GM19351 (cell line): ENCODE data around the gene ZC3H18.
A peak's percentile ranks its signal among the peaks of the same experiment; 100 is the strongest.

Source experiments
- ATAC-seq: cut with Tn5 transposase; IDR thresholded peaks from one replicate; pipeline ENCODE4 v1.9.1; 2021; ENCODE audit warnings: mild to moderate bottlenecking, moderate library complexity; ENCODE audit not compliant: unreplicated experiment

ZC3H18 gene

DNA sequence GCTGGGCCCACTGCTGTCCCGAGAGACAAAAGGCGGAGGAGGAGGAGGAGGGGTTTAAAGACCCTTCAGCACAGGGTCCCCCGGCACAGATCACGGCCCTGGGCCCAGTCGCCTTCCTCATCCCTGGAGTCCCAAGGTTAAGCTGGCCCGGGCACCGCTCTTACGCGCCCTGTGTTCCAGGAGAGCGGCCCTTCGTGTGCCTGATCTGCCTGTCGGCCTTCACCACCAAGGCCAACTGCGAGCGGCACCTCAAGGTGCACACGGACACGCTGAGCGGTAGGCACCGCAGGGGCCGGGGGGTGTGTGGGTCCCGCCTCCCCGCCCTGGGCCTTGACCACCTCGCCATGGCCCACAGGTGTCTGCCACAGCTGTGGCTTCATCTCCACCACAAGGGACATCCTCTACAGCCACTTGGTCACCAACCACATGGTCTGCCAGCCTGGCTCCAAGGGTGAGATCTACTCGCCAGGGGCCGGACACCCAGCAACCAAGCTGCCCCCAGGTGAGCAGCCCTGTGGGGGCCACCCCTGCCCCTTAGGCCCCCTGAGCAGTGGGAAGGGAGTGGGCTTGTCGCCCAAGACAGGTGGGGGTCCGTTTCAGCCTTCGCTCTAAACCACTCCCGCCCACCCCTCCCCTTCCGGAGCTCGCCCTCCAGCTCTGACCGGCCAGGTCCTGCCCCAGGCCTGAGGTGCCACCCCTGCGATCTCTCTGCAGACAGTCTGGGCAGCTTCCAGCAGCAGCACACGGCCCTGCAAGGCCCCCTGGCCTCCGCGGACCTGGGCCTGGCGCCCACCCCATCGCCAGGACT is 37.6 kb upstream of the ZC3H18 start:
- no peak for ATAC-seq

- ATAC-seq = no peak
Observed at GRCh38 chr16:88533381-88533917, 36.8 kb upstream of the ZC3H18 start.

- ATAC-seq = peak; percentile 72
Observed at GRCh38 chr16:88533932-88534637, 36.1 kb upstream of the ZC3H18 start.

GRCh38 chr16:88534638-88535190 is 35.5 kb upstream of the ZC3H18 start:
- peak; percentile 30 for ATAC-seq

GRCh38 chr16:88535191-88535856 is 34.9 kb upstream of the ZC3H18 start:
- ATAC-seq = no peak

GRCh38 chr16:88535857-88536222 is 34.4 kb upstream of the ZC3H18 start:
- ATAC-seq = no peak

DNA sequence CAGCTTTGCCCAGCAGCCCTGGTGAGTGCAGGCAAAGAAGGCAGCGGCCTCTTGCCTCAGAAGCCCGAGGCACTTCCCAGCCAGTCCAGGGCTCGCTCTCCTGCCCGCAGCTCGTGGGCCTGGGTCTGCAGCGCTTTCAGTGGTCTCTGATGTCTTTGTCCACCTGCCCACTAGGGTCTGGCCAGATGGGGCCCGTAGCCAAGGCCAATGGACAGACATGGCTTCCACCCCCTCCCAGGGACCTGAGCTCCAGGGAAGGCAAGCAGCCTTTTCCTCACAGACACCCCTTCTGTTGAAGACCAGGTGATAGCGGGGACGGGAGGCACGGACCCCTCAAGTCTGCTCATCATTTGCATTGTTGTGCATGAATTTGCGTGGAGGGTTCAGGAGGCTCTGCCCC is 33.7 kb upstream of the ZC3H18 start:
- no peak for ATAC-seq

GRCh38 chr16:88536971-88537751 is 33.0 kb upstream of the ZC3H18 start:
- no peak for ATAC-seq

- ATAC-seq = no peak
Observed at GRCh38 chr16:88537859-88538258, 32.3 kb upstream of the ZC3H18 start.

DNA sequence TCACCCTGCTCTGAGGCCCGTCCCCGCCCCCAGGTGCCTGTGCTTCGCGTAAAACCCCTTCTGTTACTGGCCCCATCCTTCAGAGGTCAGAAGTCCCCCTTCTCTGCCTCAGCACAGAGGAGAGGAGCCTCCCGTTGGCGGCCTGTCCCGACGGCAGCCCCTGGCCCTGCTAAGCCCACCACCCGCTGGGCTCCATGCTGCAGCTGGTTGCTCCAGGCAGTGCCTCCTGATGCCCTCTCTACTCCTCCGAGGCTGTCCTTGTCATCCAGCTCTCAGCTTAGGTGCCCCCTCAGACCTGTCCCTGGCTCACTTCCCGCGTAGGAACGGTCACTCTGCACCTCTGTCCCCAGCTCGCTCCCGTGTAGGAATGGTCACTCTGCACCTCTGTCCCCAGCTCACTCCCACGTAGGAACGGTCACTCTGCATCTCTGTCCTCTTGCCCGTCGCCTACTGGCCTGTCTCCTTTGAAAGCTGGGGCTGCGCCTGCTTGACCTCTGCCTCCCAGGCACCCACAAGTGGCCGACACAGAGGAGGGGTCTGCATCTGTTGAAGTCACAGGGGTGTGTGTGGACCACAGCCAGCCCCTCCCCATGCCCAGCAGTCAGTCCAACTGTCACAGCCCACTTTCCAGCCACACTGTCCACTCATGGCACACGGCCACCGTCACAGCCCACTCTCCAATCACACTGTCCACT is 31.7 kb upstream of the ZC3H18 start:
- no peak for ATAC-seq

- no peak for ATAC-seq
Observed at GRCh38 chr16:88539261-88539651, 30.9 kb upstream of the ZC3H18 start.

DNA sequence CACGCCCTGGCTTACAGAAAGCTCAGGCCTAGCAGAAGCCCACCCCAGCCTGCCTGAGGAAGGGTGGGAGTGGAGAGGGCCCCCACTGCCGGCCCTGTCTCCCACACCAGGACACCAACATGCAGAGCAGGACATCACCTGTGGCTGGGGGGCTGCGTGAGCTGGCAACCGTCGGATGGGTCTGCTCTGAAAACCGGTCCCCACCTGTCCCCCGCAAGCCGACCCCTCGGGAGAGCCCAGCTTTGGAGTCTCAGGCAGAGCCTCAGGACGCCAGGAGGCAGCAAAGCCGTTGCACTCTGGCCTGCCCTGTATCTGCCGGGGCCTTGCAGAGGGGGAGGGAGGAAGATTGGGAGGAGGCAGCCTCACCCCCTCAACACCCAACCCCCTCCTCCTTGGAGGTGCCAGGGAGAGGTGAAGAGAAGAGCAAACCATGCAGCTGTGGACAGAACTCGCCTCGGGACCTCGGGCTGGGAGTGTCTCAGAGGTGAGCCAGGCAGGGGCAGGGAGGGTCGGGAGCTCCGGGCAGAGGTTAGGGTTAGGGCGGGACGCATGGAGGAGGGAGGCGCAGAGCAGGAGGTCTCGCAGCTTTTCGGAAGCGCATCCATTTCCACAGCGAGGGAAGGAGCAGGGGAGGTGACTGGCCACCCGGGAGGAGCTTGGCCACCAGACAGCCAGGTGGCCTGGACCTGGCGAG is 30.4 kb upstream of the ZC3H18 start:
- no peak for ATAC-seq

- ATAC-seq = no peak
Observed at GRCh38 chr16:88540346-88540977, 29.7 kb upstream of the ZC3H18 start.

DNA sequence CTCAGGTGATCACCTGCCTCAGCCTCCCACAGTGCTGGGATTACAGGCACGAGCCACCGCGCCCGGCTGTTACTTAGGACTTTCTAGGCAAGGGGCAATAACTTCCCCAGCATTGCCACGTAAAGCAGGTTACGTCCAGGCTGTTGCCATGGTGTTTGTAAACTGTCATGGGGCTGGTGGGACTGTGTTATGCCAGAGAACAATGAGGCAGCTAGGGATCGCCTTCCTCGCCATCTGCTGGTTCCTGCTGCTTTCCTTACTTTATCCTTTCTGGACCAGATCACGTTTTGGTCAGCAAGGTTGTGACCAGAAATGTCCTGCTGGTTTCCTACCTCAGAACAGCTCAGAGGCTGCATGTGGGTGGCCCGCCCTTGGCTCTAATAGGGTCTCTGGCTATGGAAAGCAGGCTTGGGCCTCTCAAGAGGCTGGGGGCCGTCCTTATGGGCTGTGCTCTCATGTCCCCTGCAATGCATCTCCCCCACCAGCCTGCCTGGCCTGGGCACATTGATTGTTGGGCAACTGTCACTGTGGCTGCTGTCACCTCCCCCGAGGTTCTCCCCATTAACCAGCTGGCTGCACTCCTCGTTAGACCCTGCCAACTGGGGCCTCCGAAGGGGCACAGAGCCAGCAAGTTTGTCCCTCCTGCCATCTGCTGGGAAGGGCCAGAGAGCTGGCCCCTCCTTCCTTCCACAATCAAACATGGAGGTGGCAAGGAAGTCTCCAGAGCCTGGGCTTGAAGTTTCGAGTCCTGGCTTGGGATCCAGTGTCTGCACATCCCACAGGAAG is 28.2 kb upstream of the ZC3H18 start:
- ATAC-seq = no peak

GRCh38 chr16:88543230-88543813 is 26.9 kb upstream of the ZC3H18 start:
- ATAC-seq = no peak

- no peak for ATAC-seq
Observed at GRCh38 chr16:88545781-88546180, 24.4 kb upstream of the ZC3H18 start.

GRCh38 chr16:88548131-88548874 is 21.9 kb upstream of the ZC3H18 start:
- no peak for ATAC-seq
